ENCODE data around the gene TMOD4. TPM values are rescaled to one million over a fixed set of nuclear protein-coding genes. Genes with fewer than 3 reads are reported as not detected.

TMOD4 gene
- total RNA-seq, 1 donor from 2014 or later, result 4.5 TPM

GRCh38 chr1:151184211-151184610, 8.4 kb upstream of the TMOD4 start:
- intact Hi-C loops (cut with micrococcal nuclease), result no loop called here

GRCh38 chr1:151176514-151177045, 799 bp upstream of the TMOD4 start:
- intact Hi-C loops (cut with micrococcal nuclease), result no loop called here

GRCh38 chr1:151175041-151175741, 590 bp downstream of the TMOD4 start:
- intact Hi-C loops (cut with micrococcal nuclease), result no loop called here

- intact Hi-C loops (cut with micrococcal nuclease), result no loop called here
Observed at GRCh38 chr1:151171190-151171589, 4.6 kb downstream of the TMOD4 start.

GRCh38 chr1:151167116-151167515, 8.7 kb downstream of the TMOD4 start:
- intact Hi-C loops (cut with micrococcal nuclease), result loop anchor here (10.0 kb wide), 3 partner anchors 378 to 932 kb away; partner anchors contain the start of genes ANP32E, SNX27 and TUFT1

GRCh38 chr1:151166505-151166956, 9.2 kb downstream of the TMOD4 start:
- intact Hi-C loops (cut with micrococcal nuclease), result loop anchor here (1.0 to 10.0 kb wide), 8 partner anchors 24 to 932 kb away; partner anchors contain the start of genes ANP32E, GABPB2, PIP5K1A and SNX27

- intact Hi-C loops (cut with micrococcal nuclease), result loop anchor here (1.0 to 10.0 kb wide), 17 partner anchors 10 to 931 kb away; partner anchors contain the start of genes ANP32E, APH1A, CDC42SE1 and GABPB2
Observed at GRCh38 chr1:151165738-151166504, 9.9 kb downstream of the TMOD4 start, which contains the start of the genes LYSMD1 and SCNM1. Gene LYSMD1 (minus strand): TSS chr1:151165902. CDS start chr1:151165258, 644 bp downstream. Gene SCNM1 (plus strand): TSS chr1:151166144. CDS start chr1:151166153, 9 bp downstream.

GRCh38 chr1:151165281-151165737, 10.5 kb downstream of the TMOD4 start:
- intact Hi-C loops (cut with micrococcal nuclease), result loop anchor here (1.0 to 10.0 kb wide), 12 partner anchors 9 to 931 kb away; partner anchors contain the start of genes ANP32E, APH1A, CDC42SE1 and PRUNE1

- intact Hi-C loops (cut with micrococcal nuclease), result loop anchor here (1.0 to 10.0 kb wide), 12 partner anchors 9 to 930 kb away; partner anchors contain the start of genes ANP32E, APH1A, CDC42SE1 and PRUNE1
Observed at GRCh38 chr1:151164732-151165280, 11.0 kb downstream of the TMOD4 start.

GRCh38 chr1:151159373-151159772, 16.4 kb downstream of the TMOD4 start:
- intact Hi-C loops (cut with micrococcal nuclease), result loop anchor here (5.0 kb wide), 3 partner anchors 282 to 532 kb away; partner anchors contain the start of genes ARNT, CTSS and ENSA

GRCh38 chr1:151158751-151159251, 17.0 kb downstream of the TMOD4 start:
- intact Hi-C loops (cut with micrococcal nuclease), result loop anchor here (5.0 kb wide), 3 partner anchors 282 to 532 kb away; partner anchors contain the start of genes ARNT, CTSS and ENSA

GRCh38 chr1:151158326-151158725, 17.5 kb downstream of the TMOD4 start:
- intact Hi-C loops (cut with micrococcal nuclease), result loop anchor here (5.0 kb wide), 3 partner anchors 281 to 531 kb away; partner anchors contain the start of genes ARNT, CTSS and ENSA

GRCh38 chr1:151157067-151157531, 18.7 kb downstream of the TMOD4 start:
- intact Hi-C loops (cut with micrococcal nuclease), result loop anchor here (2.0 to 5.0 kb wide), 11 partner anchors 26 to 792 kb away; partner anchors contain the start of genes ARNT, CTSS, ENSA and PIP5K1A

GRCh38 chr1:151156515-151156819, 19.3 kb downstream of the TMOD4 start, which contains the start of gene TNFAIP8L2:
Gene TNFAIP8L2 (plus strand): TSS chr1:151156649. CDS start chr1:151158698, 2,049 bp downstream.
- intact Hi-C loops (cut with micrococcal nuclease), result loop anchor here (1.0 to 5.0 kb wide), 19 partner anchors 9 to 792 kb away; partner anchors contain the start of genes ARNT, CTSS, ENSA and GABPB2

- intact Hi-C loops (cut with micrococcal nuclease), result loop anchor here (2.0 kb wide), 3 partner anchors 123 to 169 kb away; partner anchors contain the start of gene PRUNE1
Observed at GRCh38 chr1:151147665-151148064, 28.1 kb downstream of the TMOD4 start.

GRCh38 chr1:151147132-151147503, 28.7 kb downstream of the TMOD4 start:
- intact Hi-C loops (cut with micrococcal nuclease), result loop anchor here (2.0 kb wide), 3 partner anchors 122 to 168 kb away; partner anchors contain the start of gene PRUNE1

- intact Hi-C loops (cut with micrococcal nuclease), result loop anchor here (1.0 to 2.0 kb wide), 9 partner anchors 10 to 449 kb away; partner anchors contain the start of genes GABPB2, GOLPH3L, LYSMD1 and MLLT11
Observed at GRCh38 chr1:151146412-151147131, 29.2 kb downstream of the TMOD4 start, which contains the start of gene SEMA6C. Gene SEMA6C (minus strand): TSS chr1:151146631. CDS start chr1:151142621, 4,010 bp downstream.

- intact Hi-C loops (cut with micrococcal nuclease), result loop anchor here (1.0 to 2.0 kb wide), 9 partner anchors 10 to 449 kb away; partner anchors contain the start of genes GABPB2, GOLPH3L, LYSMD1 and MLLT11
Observed at GRCh38 chr1:151146072-151146411, 29.7 kb downstream of the TMOD4 start.

Data from T-helper 1 cell treated with Interleukin-12 subunit alpha and Interleukin-12 subunit beta and Interleukin-4 antibody, amounts not matched to agents 30 ng/mL and 1 ng/mL, for 36 hours (primary cell).